Erythroblast (primary cell): Measurements from ENCODE around the gene SOCS4.
"Not testable (repeated sequence)": the region's sequence is repeated elsewhere in the genome, so short reads cannot be mapped to it uniquely, and the experiment has no call there.

Experiments used
- GATA1 ChIP-seq: IDR thresholded peaks from 2 replicates; pipeline ENCODE4 v1.6.1; 2011; ENCODE audit warnings: low read depth, mild to moderate bottlenecking, control low read depth, low read length, moderate library complexity
- POLR2A ChIP-seq: IDR thresholded peaks from 2 replicates; pipeline ENCODE4 v1.6.1; 2011; ENCODE audit warnings: mild to moderate bottlenecking, low read length

GRCh38 chr14:55037995-55038394 is 11.0 kb downstream of the SOCS4 start:
- TF ChIP-seq POLR2A, GATA1: not testable (repeated sequence)
